ENCODE data around the gene DACH1. TPM values are rescaled to one million over a fixed set of nuclear protein-coding genes. Genes with fewer than 3 reads are reported as not detected.

DACH1 gene
- total RNA-seq, 4 donors from 2014 or later = 2.2 to 5.9 (median 2.8) TPM

DNA sequence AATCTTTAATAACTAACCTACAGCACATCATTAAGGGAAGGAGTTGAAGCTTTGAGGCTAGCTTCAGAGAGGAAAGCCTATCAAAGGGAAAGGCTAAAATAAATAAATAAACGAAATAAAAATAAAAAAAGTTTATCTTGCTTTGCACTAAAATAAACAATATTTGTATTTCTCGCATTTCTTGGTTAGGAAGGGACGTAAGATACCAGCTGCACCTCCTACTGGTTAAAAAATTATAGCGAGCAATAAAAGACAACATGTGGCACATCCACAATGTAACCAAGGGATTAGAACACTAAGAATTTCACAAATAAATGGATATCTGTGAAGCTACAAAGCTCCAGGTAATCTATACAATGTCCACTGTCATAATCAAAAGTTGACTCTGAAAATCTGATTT, 194.5 kb downstream of the DACH1 start:
- Histone ChIP-seq H3K4me3 (no peak overlapping the region), H3K27me3 (no peaks in the 10 kb centered on the region), H3K36me3 (no peaks in the 10 kb centered on the region), H3K4me1 (no peaks in the 10 kb centered on the region), H3K9me3 (no peaks in the 10 kb centered on the region), H3K27ac (no peak overlapping the region)
- no peak for DNase-seq (ENCODE audit: low spot score in 2 of 2)
- TF ChIP-seq POLR2A (IDR thresholded peaks at IDR 0.05) (no peak), EP300 (IDR thresholded peaks at IDR 0.05) (no peak)
- TF ChIP-seq, protein P1, sequence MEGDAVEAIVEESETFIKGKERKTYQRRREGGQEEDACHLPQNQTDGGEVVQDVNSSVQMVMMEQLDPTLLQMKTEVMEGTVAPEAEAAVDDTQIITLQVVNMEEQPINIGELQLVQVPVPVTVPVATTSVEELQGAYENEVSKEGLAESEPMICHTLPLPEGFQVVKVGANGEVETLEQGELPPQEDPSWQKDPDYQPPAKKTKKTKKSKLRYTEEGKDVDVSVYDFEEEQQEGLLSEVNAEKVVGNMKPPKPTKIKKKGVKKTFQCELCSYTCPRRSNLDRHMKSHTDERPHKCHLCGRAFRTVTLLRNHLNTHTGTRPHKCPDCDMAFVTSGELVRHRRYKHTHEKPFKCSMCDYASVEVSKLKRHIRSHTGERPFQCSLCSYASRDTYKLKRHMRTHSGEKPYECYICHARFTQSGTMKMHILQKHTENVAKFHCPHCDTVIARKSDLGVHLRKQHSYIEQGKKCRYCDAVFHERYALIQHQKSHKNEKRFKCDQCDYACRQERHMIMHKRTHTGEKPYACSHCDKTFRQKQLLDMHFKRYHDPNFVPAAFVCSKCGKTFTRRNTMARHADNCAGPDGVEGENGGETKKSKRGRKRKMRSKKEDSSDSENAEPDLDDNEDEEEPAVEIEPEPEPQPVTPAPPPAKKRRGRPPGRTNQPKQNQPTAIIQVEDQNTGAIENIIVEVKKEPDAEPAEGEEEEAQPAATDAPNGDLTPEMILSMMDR (IDR thresholded peaks at IDR 0.05) = no peak
- 71 to 72% methylated on average over 4 of the region's 4 CpGs for WGBS, 2 donors

DNA sequence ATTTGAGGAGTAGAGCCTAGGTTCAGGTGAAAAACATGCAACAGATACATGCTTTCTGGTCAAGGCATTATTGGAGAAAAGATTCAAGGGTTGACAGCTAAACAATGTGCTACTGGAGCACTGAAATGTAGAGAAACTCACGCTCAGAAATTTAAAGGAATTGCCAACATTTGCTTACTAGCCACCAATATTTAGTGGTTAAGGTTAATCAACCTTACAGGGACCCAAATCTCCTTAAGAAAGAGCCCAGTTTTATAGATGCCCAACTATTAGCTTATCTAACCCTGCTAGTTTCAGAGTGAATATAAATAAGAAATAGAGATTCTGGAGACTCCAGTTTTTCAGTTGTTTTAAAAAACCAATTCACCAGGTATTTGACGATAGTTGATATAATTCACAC, 203.6 kb downstream of the DACH1 start:
- DNase-seq (ENCODE audit: low spot score in 2 of 2) = no peak
- no peaks in the 10 kb centered on the region for H3K27me3 ChIP-seq
- H3K36me3 ChIP-seq = no peaks in the 10 kb centered on the region
- H3K4me1 ChIP-seq = no peaks in the 10 kb centered on the region
- no peak overlapping the region for H3K4me3 ChIP-seq
- H3K9me3 ChIP-seq = no peaks in the 10 kb centered on the region
- 91 to 95% methylated on average over 2 of the region's 2 CpGs for WGBS, 2 donors
- TF ChIP-seq POLR2A (IDR thresholded peaks at IDR 0.05) = no peak
- TF ChIP-seq, protein P1 (IDR thresholded peaks at IDR 0.05) = no peak
- no peak for TF ChIP-seq EP300 (IDR thresholded peaks at IDR 0.05)
- H3K27ac ChIP-seq = no peak overlapping the region

DNA sequence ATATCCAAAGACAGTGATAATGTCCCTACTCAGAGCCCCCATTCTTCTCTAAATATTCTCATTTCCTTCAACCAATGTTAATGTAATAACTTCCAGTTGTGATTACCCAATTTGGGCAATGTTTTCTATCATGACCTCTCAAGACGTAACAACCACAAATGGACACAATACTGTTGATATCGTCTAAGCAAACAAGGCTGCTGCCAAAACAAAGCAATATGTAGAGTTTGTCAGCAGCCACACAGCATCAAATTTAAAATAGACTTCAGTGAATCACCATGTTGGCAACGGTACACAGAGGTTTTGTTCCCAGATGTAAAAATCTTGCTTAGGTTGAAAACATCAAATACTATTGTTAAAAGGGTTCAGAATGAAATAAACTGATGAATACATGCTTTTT, 205.1 kb downstream of the DACH1 start:
- 44% methylated on average over 3 of the region's 3 CpGs for WGBS, 2 donors
- TF ChIP-seq POLR2A (IDR thresholded peaks at IDR 0.05) (no peak), EP300 (IDR thresholded peaks at IDR 0.05) (no peak)
- TF ChIP-seq, protein P1 (IDR thresholded peaks at IDR 0.05) = no peak
- no peak overlapping the region for H3K4me3 ChIP-seq
- no peak for DNase-seq (ENCODE audit: low spot score in 2 of 2)
- no peak overlapping the region for H3K27ac ChIP-seq
- H3K27me3 ChIP-seq = no peaks in the 10 kb centered on the region
- no peaks in the 10 kb centered on the region for H3K36me3 ChIP-seq
- H3K4me1 ChIP-seq = no peaks in the 10 kb centered on the region
- H3K9me3 ChIP-seq = no peaks in the 10 kb centered on the region

DNA sequence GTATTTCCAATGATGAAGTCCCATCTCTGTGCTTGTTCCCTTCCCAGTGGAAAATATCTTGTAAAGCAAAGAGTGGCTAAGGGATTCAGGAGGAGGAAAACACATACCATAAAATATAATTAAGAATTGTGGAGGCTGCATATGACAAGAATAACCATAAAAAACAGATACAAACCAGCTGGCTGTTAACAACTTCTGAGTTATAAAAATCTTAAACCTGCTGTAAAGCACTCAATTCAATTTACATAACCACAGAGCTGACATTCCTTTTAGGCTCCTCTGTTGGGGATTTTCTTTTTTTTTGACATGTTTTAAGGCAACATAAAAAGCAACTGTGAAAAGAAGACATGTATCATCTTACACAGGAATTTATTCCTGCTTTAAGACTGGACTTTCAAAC, 207.6 kb downstream of the DACH1 start:
- H3K9me3 ChIP-seq = no peaks in the 10 kb centered on the region
- H3K27ac ChIP-seq = no peak overlapping the region
- no peaks in the 10 kb centered on the region for H3K27me3 ChIP-seq
- TF ChIP-seq EP300 (IDR thresholded peaks at IDR 0.05) (no peak), POLR2A (IDR thresholded peaks at IDR 0.05) (no peak)
- TF ChIP-seq, protein P1 (IDR thresholded peaks at IDR 0.05) = no peak
- H3K4me1 ChIP-seq = no peaks in the 10 kb centered on the region
- no peak for DNase-seq (ENCODE audit: low spot score in 2 of 2)
- no peak overlapping the region for H3K4me3 ChIP-seq
- H3K36me3 ChIP-seq = no peaks in the 10 kb centered on the region

DNA sequence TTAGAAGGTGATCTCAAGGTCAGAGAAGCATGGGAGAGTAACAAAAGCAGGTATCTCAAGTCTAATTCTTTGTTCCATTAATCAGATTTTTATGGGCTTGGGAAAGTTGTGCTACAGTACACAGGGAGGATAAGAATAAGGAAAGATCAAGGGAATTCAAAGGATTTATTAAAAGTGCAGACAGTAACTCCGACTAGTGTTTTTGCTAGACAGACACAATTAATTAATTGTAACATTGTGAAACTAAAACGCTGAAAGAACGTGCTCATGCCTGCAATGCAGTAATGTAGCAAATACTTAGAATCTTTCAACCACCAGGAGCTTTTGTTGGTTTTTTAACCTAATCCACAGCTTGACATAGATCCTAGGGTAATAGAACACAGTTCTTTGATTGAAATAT, 221.5 kb downstream of the DACH1 start:
- no peak for DNase-seq (ENCODE audit: low spot score in 2 of 2)
- no peaks in the 10 kb centered on the region for H3K4me1 ChIP-seq
- H3K27ac ChIP-seq = no peak overlapping the region
- H3K27me3 ChIP-seq = no peaks in the 10 kb centered on the region
- TF ChIP-seq EP300 (IDR thresholded peaks at IDR 0.05) = no peak
- no peak for TF ChIP-seq POLR2A (IDR thresholded peaks at IDR 0.05)
- TF ChIP-seq, protein P1 (IDR thresholded peaks at IDR 0.05) = no peak
- WGBS, 2 donors = 59% methylated on average over 3 of the region's 3 CpGs
- no peaks in the 10 kb centered on the region for H3K9me3 ChIP-seq
- no peaks in the 10 kb centered on the region for H3K36me3 ChIP-seq
- no peak overlapping the region for H3K4me3 ChIP-seq

All from tibial nerve (tissue), 4 donors.